Mononuclear cell (primary cell): Measurements from ENCODE around the gene KCNMB4. TPM values are rescaled to one million over a fixed set of nuclear protein-coding genes. Genes with fewer than 3 reads are reported as not detected.

Source experiments
- H3K27me3 ChIP-seq: 2 replicates; pipeline ENCODE4 v1.6.0; 2011; ENCODE audit warnings: low read length, control low read depth; ENCODE audit not compliant: insufficient read depth
- H3K4me1 ChIP-seq: 2 replicates; pipeline ENCODE4 v1.5.1; 2011; ENCODE audit warnings: mild to moderate bottlenecking, low read length, control low read depth; ENCODE audit not compliant: insufficient read depth
- H3K4me3 ChIP-seq: 2 replicates; pipeline ENCODE4 v1.5.1; 2011; ENCODE audit warnings: mild to moderate bottlenecking, low read length, moderate library complexity
- H3K9me3 ChIP-seq: 2 replicates; pipeline ENCODE4 v1.5.1; 2011; ENCODE audit warnings: low read depth, mild to moderate bottlenecking, control low read depth, low read length
- total RNA-seq: library from RNA; depleted of rRNA; stranded (reverse); fragments of >200 nt; gene quantifications from one replicate; pipeline ENCODE4 v1.2.3, GENCODE V29; 2012

The KCNMB4 gene
- total RNA-seq, 1 donor: 0.63 TPM

DNA sequence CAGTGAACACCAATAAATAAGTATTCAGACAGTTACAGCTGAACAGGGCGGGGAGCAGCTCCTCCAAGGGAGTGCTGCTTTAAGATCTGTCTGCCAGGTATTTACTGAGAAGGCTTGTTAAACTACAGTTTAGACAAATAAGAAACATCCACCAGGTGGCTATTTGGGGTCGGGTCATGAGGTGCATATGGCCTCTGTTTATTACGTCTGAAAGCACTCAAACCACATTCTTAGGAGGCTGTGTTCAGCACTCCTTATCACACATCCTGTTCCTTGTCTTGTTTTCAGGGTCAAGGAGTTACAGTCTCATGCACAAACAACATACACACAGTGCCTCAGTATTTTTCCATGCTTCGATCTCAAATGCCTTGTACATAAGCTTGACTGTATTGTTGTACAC lies 78.8 kb downstream of the KCNMB4 start:
- no peaks in the 10 kb centered on the region for H3K9me3 ChIP-seq
- H3K4me1 ChIP-seq: no peaks in the 10 kb centered on the region
- no peaks in the 10 kb centered on the region for H3K27me3 ChIP-seq
- H3K4me3 ChIP-seq: no peak overlapping the region

- Histone ChIP-seq H3K4me3 (no peak overlapping the region), H3K4me1 (no peaks in the 10 kb centered on the region), H3K9me3 (no peaks in the 10 kb centered on the region), H3K27me3 (no peaks in the 10 kb centered on the region)
These were observed 82.3 kb downstream of the KCNMB4 start for GRCh38 chr12:70448371-70448770.

DNA sequence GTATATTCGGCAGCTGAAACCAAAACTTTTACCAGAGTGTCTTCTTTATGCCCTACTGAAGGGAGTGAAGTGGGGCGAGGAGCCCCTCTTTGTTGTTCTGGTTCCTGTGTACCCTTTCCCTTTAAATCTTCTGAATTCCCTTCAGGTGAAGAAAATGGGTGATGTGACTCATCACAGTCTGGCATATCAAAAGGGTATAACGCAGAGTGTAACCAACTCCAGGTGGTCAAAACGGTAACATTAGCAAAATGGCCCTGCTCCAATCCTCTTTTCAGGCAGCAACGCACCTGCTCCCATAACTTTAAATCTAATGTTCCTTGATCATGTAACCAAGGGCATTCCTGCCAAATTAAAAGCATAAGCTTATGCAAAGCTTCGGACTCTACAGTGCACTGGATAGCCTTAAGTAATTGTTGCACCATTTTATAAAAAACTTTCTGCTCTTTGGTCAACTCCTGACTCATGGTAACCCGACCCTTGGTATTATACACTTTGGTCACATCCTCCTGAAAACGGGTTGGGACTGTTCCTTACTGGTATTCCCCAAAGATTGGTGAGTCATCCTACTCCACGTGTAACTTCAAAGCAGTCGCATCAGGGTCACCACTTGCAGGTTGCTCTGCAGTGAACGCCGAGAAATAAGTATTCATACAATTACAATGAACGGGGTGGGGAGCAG lies 83.1 kb downstream of the KCNMB4 start:
- Histone ChIP-seq H3K27me3 (no peaks in the 10 kb centered on the region), H3K4me3 (no peak overlapping the region), H3K9me3 (no peaks in the 10 kb centered on the region), H3K4me1 (no peaks in the 10 kb centered on the region)

DNA sequence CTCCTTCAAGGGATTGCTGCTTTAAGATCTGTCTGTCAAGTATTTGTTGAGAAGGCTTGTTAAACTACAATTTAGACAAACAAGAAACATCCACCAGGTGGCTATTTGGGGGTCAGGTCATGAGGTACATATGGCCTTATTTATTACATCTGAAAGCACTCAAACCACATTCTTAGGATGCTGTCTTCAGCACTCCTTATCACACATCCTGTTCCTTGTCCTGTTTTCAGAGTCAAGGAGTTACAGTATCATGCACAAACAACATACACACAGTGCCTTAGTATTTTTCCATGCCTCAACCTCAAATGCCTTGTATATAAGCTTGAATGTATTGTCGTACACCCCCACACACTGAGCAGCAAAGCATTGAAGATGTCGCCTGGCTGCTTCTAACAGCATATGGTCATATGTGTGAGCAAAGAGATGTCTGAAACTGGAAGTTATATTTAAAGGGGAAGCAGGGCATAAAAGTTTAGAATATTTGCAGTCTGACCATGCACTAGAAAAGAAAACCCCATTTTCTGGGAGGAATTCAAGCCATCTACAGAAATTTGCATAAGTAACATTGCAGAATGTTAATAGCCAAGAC lies 83.8 kb downstream of the KCNMB4 start:
- no peaks in the 10 kb centered on the region for H3K4me1 ChIP-seq
- H3K9me3 ChIP-seq: no peaks in the 10 kb centered on the region
- H3K4me3 ChIP-seq: no peak overlapping the region
- no peaks in the 10 kb centered on the region for H3K27me3 ChIP-seq

- Histone ChIP-seq H3K4me1 (no peaks in the 10 kb centered on the region), H3K27me3 (no peaks in the 10 kb centered on the region), H3K9me3 (no peaks in the 10 kb centered on the region), H3K4me3 (no peak overlapping the region)
These were observed 85.4 kb downstream of the KCNMB4 start for GRCh38 chr12:70451528-70451927.

DNA sequence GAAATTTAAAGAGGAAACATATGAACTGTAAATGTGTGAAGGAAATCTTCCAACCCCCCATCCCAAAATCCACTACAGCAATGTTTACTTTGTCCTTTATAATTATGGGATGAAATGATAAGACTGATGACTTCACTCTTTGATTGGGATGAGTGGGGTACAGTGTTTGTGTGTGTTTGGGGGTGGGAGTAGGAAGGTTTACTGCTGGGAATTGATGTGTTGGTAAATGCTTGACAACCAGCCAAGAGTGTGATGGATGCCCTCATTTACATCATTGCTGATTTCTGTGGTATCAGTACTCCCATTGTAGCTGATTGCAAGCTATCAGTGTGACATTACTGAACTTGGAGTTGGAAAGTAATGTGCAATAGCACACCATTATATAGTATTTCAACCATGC lies 90.9 kb downstream of the KCNMB4 start:
- no peaks in the 10 kb centered on the region for H3K9me3 ChIP-seq
- no peak overlapping the region for H3K4me3 ChIP-seq
- no peaks in the 10 kb centered on the region for H3K4me1 ChIP-seq
- H3K27me3 ChIP-seq: no peaks in the 10 kb centered on the region

- Histone ChIP-seq H3K4me3 (no peak overlapping the region), H3K4me1 (no peaks in the 10 kb centered on the region), H3K27me3 (no peaks in the 10 kb centered on the region), H3K9me3 (no peaks in the 10 kb centered on the region)
These were observed 93.7 kb downstream of the KCNMB4 start for GRCh38 chr12:70459786-70460185.

DNA sequence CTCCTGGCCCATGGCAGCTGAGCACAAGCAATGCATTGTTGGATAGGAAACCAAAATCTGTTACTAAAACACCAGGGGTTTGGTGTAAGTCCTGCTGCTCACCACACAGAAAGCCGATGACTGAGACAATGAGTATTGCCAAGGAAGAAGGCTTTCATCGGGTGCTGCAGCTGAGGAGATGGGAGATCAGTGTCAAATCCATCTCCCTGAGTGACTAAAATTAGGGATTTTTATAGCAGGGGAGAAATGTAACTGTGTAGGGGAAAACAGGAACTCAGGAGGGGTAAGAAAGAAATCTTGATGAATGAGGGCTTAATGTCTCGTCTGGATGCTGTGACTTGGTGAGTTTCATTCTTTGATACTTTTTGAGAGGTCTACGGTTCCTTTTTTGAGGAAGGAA lies 97.9 kb downstream of the KCNMB4 start:
- H3K4me1 ChIP-seq: no peaks in the 10 kb centered on the region
- H3K4me3 ChIP-seq: no peak overlapping the region
- H3K9me3 ChIP-seq: no peaks in the 10 kb centered on the region
- H3K27me3 ChIP-seq: no peaks in the 10 kb centered on the region

GRCh38 chr12:70466753-70467152 lies 100.7 kb downstream of the KCNMB4 start:
- Histone ChIP-seq H3K4me3 (no peak overlapping the region), H3K4me1 (no peaks in the 10 kb centered on the region), H3K9me3 (no peaks in the 10 kb centered on the region), H3K27me3 (no peaks in the 10 kb centered on the region)

GRCh38 chr12:70467476-70467875 lies 101.4 kb downstream of the KCNMB4 start:
- Histone ChIP-seq H3K4me1 (no peaks in the 10 kb centered on the region), H3K27me3 (no peaks in the 10 kb centered on the region), H3K4me3 (no peak overlapping the region), H3K9me3 (no peaks in the 10 kb centered on the region)

DNA sequence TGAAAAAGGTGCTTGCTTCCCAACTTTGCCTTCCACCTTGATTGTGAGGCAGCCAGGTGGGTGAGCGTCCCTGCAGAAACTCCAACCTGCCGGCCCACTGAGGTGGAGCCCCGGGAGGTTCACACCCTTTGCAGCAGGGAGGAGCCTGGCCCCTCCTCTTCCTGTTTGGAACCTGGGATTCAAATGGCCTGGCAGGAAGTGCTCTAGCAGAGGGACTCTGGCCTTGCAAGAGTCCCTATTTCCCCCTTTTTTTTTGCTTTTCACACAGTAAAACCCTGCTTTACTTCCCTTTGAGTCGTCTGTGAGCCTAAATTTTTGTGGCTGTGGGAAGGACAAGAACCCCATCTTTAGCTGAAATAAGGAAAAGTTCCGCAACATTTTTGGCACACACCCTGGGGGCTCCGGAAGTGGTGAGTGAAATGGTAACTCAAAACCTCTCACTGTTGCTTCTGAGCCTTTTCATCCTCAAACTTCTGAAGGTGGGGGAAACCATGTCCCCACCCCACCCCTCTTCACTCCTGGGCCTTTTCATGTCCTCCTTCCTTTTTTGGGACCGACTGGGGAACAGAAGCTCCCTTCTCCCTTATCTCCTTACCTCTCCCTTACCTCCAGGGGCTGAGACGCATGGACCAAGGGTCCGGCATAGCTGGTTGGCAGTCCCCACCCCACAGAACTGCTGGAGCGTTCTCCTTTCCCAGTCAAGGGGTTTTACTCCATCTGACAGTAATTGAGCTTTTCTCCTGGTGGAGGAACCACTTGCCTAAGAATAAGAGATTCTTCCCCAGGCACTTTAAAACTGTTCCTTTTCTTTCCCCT lies 102.0 kb downstream of the KCNMB4 start:
- Histone ChIP-seq H3K9me3 (no peaks in the 10 kb centered on the region), H3K27me3 (no peaks in the 10 kb centered on the region), H3K4me1 (no peaks in the 10 kb centered on the region), H3K4me3 (no peak overlapping the region)

- no peaks in the 10 kb centered on the region for H3K27me3 ChIP-seq
- H3K4me3 ChIP-seq: no peak overlapping the region
- H3K4me1 ChIP-seq: no peaks in the 10 kb centered on the region
- no peaks in the 10 kb centered on the region for H3K9me3 ChIP-seq
These were observed 102.7 kb downstream of the KCNMB4 start for GRCh38 chr12:70468741-70469140.

GRCh38 chr12:70469221-70469820 lies 103.2 kb downstream of the KCNMB4 start:
- H3K4me3 ChIP-seq: no peak overlapping the region
- H3K27me3 ChIP-seq: no peaks in the 10 kb centered on the region
- no peaks in the 10 kb centered on the region for H3K4me1 ChIP-seq
- no peaks in the 10 kb centered on the region for H3K9me3 ChIP-seq

DNA sequence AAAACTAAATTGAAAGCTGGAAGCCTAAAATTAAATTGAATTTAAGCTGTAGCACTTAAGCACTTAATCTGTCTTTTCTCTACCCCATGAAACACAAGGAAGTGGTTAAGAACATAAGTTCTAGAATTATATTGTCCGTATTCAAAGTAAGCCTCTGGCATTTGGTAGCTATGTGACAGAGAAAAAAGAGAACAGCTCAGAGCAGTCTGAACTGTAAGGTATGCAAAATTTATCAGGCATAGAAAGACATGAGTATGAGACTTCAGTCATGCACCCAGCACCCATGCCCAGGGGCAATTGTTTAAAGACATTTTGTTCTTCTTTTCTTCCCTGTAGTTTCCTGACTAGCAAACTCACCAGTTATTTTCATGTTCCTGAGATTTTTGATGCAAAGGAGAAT lies 116.7 kb downstream of the KCNMB4 start:
- Histone ChIP-seq H3K4me3 (no peak overlapping the region), H3K4me1 (no peaks in the 10 kb centered on the region), H3K9me3 (no peaks in the 10 kb centered on the region), H3K27me3 (no peaks in the 10 kb centered on the region)
